Tibial nerve (tissue), 4 donors: ENCODE results near the gene AMBRA1.

ENCODE experiments used
- EP300 ChIP-seq, 2 donors: sonication (generic); formaldehyde crosslinking; IDR thresholded peaks; one replicate each; pipeline ENCODE4 v1.6.1; 2017; ENCODE audit warnings: antibody characterized with exemption in 2 of 2, mild to moderate bottlenecking in 1 of 2
- TF ChIP-seq, protein P1 (sequence below), 5 experiments: fragments of 200-600 bp in 3 of 5; fragments of 450-650 bp in 2 of 5; sonication (generic) in 3 of 5; IDR thresholded peaks; one replicate each; pipeline ENCODE4 v1.5.1; 2016 to 2019; ENCODE audit warnings: antibody characterized with exemption in 5 of 5, mild to moderate bottlenecking in 3 of 5, moderate library complexity in 2 of 5

- no peak for TF ChIP-seq EP300 (IDR thresholded peaks at IDR 0.05)
- TF ChIP-seq, protein P1, sequence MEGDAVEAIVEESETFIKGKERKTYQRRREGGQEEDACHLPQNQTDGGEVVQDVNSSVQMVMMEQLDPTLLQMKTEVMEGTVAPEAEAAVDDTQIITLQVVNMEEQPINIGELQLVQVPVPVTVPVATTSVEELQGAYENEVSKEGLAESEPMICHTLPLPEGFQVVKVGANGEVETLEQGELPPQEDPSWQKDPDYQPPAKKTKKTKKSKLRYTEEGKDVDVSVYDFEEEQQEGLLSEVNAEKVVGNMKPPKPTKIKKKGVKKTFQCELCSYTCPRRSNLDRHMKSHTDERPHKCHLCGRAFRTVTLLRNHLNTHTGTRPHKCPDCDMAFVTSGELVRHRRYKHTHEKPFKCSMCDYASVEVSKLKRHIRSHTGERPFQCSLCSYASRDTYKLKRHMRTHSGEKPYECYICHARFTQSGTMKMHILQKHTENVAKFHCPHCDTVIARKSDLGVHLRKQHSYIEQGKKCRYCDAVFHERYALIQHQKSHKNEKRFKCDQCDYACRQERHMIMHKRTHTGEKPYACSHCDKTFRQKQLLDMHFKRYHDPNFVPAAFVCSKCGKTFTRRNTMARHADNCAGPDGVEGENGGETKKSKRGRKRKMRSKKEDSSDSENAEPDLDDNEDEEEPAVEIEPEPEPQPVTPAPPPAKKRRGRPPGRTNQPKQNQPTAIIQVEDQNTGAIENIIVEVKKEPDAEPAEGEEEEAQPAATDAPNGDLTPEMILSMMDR (IDR thresholded peaks at IDR 0.05): no peak
Observed at GRCh38 chr11:46498968-46499367, 94.9 kb downstream of the AMBRA1 start.
